ENCODE data around the gene MS4A15.
"Not testable (repeated sequence)": the region's sequence is repeated elsewhere in the genome, so short reads cannot be mapped to it uniquely, and the experiment has no call there.

The MS4A15 gene

DNA sequence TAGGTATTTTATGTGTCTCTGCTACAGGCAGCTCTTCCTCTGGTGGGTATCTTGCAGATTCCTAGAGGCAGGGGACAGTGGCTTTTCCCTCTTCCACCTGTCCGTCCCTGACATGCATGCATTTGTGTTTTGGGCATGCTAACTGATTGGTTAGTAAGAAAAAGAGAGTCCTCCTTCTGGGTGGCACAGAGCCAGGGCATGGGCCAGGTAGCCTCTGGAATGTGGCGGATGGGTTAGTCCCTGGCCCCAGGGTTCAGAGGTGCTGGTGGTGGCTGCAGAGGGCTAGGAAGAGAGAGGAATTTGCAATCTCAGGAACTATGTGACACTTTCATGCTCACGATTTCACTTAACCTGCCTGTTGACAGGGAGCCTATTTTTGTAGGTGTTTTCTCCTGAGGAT lies 5.8 kb upstream of the MS4A15 start:
- Histone ChIP-seq H3K36me3 (ENCODE audit: insufficient read depth, insufficient read length, low read length) (no peaks in the 10 kb centered on the region), H3K9ac (ENCODE audit: insufficient read length, low read depth) (no peak overlapping the region), H3K27me3 (ENCODE audit: insufficient read depth, insufficient read length) (no peaks in the 10 kb centered on the region), H3K4me3 (ENCODE audit: insufficient read length, low read depth) (no peak overlapping the region), H3K9me3 (ENCODE audit: insufficient read depth, low read length) (no peaks in the 10 kb centered on the region), H3K4me1 (ENCODE audit: insufficient read depth, insufficient read length) (no peaks in the 10 kb centered on the region)
- no peak for DNase-seq (ENCODE audit: low read depth, low spot score)
- no peak for TF ChIP-seq YY1 (IDR thresholded peaks at IDR 0.05; ENCODE audit: insufficient read depth, insufficient read length)
- TF ChIP-seq ZNF274 (IDR thresholded peaks at IDR 0.05; ENCODE audit: low read depth, low read length), result no peak
- TF ChIP-seq SUZ12 (IDR thresholded peaks at IDR 0.05; ENCODE audit: extremely low read depth, insufficient read depth, insufficient read length), result no peak

DNA sequence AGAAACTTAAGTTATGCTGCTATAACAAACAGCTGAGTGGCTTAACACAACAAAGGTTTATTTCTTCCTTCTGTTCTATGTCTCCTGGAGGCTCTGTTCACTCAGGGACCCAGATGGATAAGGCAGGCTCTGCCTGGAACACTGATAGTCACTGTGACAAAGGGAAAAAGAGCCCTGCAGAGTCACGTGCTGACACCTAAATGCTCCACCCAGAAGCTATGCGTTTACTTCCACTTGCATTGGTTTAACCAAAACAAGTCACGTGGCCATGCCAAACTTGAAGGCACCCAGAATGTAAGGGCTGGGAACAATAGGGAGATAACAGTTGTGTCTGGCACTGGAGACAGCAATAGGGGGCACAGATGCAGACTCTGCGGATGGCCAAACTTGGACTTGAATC lies 3.4 kb upstream of the MS4A15 start:
- Histone ChIP-seq H3K4me3 (ENCODE audit: insufficient read length, low read depth) (no peak overlapping the region), H3K9me3 (ENCODE audit: insufficient read depth, low read length) (peaks cover 6% of the 10 kb centered on the region; the same call in 1 of the 2 replicates), H3K36me3 (ENCODE audit: insufficient read depth, insufficient read length, low read length) (no peaks in the 10 kb centered on the region), H3K9ac (ENCODE audit: insufficient read length, low read depth) (no peak overlapping the region), H3K4me1 (ENCODE audit: insufficient read depth, insufficient read length) (no peaks in the 10 kb centered on the region), H3K27me3 (ENCODE audit: insufficient read depth, insufficient read length) (no peaks in the 10 kb centered on the region)
- no peak for DNase-seq (ENCODE audit: low read depth, low spot score)
- no peak for TF ChIP-seq SUZ12 (IDR thresholded peaks at IDR 0.05; ENCODE audit: extremely low read depth, insufficient read depth, insufficient read length)
- no peak for TF ChIP-seq ZNF274 (IDR thresholded peaks at IDR 0.05; ENCODE audit: low read depth, low read length)
- no peak for TF ChIP-seq YY1 (IDR thresholded peaks at IDR 0.05; ENCODE audit: insufficient read depth, insufficient read length)

DNA sequence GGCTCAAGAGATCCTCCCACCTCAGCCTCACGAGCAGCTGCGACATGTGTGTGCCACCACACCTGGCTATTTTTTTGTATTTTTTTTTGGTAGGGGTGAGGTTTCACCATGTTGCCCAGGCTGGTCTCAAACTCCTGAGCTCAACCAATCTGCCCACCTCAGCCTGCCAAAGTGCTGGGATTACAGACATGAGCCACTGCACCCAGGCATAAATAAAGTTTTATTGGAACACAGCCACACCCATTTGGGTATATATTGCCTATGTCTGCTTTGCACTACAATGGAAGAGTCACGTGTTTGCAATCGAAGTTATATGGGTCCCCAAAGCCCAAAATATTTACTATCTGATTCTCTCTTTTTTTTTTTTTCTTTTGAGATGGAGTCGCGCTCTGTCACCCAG lies 1.8 kb upstream of the MS4A15 start:
- H3K4me1 ChIP-seq (ENCODE audit: insufficient read depth, insufficient read length), result no peaks in the 10 kb centered on the region
- DNase-seq (ENCODE audit: low read depth, low spot score), result no peak
- H3K9ac ChIP-seq (ENCODE audit: insufficient read length, low read depth), result no peak overlapping the region
- H3K4me3 ChIP-seq (ENCODE audit: insufficient read length, low read depth), result no peak overlapping the region
- H3K27me3 ChIP-seq (ENCODE audit: insufficient read depth, insufficient read length), result no peaks in the 10 kb centered on the region
- TF ChIP-seq ZNF274 (IDR thresholded peaks at IDR 0.05; ENCODE audit: low read depth, low read length) (no peak), SUZ12 (IDR thresholded peaks at IDR 0.05; ENCODE audit: extremely low read depth, insufficient read depth, insufficient read length) (no peak), YY1 (IDR thresholded peaks at IDR 0.05; ENCODE audit: insufficient read depth, insufficient read length) (no peak)
- no peaks in the 10 kb centered on the region for H3K36me3 ChIP-seq (ENCODE audit: insufficient read depth, insufficient read length, low read length)
- peaks cover 6% of the 10 kb centered on the region; the same call in 1 of the 2 replicates for H3K9me3 ChIP-seq (ENCODE audit: insufficient read depth, low read length)

DNA sequence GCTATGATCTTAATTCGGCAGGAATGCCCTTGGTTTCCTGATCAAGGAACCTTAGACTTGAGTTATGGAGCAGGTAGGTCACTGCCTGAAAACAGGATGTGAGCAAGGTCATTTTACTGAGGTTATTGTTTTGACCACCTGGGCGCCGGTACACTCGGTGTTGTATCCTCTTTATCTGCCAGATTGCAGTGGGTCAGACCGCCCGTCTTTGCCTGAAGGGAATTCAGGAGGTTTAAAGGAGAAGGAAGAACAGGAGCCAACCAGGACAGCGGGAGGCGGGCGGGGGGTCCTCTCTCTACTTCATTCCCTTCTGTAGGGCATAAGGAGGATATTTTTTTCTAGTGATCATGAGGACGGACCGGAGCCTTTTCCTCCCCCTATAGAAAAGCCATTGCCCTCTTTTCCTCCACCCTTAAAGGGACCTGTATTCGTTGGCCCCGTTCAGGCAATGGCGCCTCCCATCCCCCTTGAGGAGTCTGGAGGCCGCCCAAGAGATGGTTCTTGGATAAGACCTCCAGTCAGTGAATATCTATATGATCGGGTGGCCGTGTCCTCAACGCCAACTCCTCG lies 649 bp downstream of the MS4A15 start:
- DNase-seq (ENCODE audit: low read depth, low spot score), result no peak
- Histone ChIP-seq H3K36me3 (ENCODE audit: insufficient read depth, insufficient read length, low read length) (no peaks in the 10 kb centered on the region), H3K9me3 (ENCODE audit: insufficient read depth, low read length) (peaks cover 6% of the 10 kb centered on the region; the same call in 1 of the 2 replicates), H3K27me3 (ENCODE audit: insufficient read depth, insufficient read length) (no peaks in the 10 kb centered on the region), H3K9ac (ENCODE audit: insufficient read length, low read depth) (no peak overlapping the region), H3K4me3 (ENCODE audit: insufficient read length, low read depth) (no peak overlapping the region), H3K4me1 (ENCODE audit: insufficient read depth, insufficient read length) (no peaks in the 10 kb centered on the region)
- no peak for TF ChIP-seq ZNF274 (IDR thresholded peaks at IDR 0.05; ENCODE audit: low read depth, low read length)
- TF ChIP-seq SUZ12 (IDR thresholded peaks at IDR 0.05; ENCODE audit: extremely low read depth, insufficient read depth, insufficient read length), result no peak
- no peak for TF ChIP-seq YY1 (IDR thresholded peaks at IDR 0.05; ENCODE audit: insufficient read depth, insufficient read length)

DNA sequence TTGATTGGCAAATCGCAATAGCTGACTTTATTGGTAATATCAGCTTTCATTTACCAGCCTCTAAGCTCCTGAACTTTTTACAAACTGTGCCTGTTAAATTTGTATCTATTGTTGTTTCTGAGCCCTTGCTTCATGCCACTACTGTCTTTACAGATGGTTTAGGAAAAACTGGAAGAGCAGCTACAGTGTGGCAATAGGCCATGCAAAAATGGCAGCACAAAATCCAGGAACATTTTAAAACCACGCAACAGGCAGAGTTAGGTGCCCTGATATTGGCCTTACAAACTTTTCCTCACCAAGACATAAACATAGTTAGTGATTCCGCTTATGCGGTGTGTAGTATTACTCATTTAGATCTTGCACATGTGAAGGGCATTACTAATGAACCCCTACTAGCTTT lies 2.0 kb downstream of the MS4A15 start:
- not testable (repeated sequence) for H3K4me3 ChIP-seq (ENCODE audit: insufficient read length, low read depth); H3K36me3 ChIP-seq (ENCODE audit: insufficient read depth, insufficient read length, low read length); H3K4me1 ChIP-seq (ENCODE audit: insufficient read depth, insufficient read length); DNase-seq (ENCODE audit: low read depth, low spot score); H3K9me3 ChIP-seq (ENCODE audit: insufficient read depth, low read length); H3K27me3 ChIP-seq (ENCODE audit: insufficient read depth, insufficient read length); H3K9ac ChIP-seq (ENCODE audit: insufficient read length, low read depth)

DNA sequence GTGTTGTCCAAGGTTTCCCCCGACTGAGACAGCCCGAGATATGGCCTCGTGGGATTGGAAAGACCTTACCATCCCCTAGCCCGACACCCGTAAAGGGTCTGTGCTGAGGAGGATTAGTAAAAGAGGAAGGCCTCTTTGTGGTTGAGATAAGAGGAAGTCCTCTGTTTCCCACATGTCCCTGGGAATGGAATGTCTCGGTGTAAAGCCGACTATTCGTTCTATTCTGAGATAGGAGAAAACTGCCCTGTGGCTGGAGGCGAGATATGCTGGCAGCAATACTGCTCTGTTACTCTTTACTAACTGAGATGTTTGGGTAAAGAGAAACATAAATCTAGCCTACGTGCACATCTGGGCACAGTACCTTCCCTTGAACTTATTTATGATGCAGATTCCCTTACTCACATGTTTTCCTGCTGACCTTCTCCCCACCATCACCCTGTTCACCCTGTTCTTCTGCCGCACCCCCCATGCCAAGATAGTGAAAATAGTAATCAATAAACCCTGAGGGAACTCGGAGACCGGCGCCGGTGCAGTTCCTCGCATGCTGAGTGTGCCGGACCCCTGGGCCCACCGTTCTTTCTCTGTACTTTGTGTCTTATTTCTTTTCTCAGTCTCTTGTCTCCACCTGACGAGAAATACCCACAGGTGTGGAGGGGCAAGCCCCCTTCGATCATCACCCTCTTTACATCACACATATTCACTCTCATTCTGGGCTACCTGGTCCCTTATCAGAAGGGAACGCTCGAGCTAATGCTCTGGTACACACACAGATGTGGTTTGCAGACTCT lies 3.0 kb downstream of the MS4A15 start:
- not testable (repeated sequence) for H3K9me3 ChIP-seq (ENCODE audit: insufficient read depth, low read length); H3K4me3 ChIP-seq (ENCODE audit: insufficient read length, low read depth); H3K36me3 ChIP-seq (ENCODE audit: insufficient read depth, insufficient read length, low read length); DNase-seq (ENCODE audit: low read depth, low spot score); H3K4me1 ChIP-seq (ENCODE audit: insufficient read depth, insufficient read length); H3K9ac ChIP-seq (ENCODE audit: insufficient read length, low read depth); H3K27me3 ChIP-seq (ENCODE audit: insufficient read depth, insufficient read length)

DNA sequence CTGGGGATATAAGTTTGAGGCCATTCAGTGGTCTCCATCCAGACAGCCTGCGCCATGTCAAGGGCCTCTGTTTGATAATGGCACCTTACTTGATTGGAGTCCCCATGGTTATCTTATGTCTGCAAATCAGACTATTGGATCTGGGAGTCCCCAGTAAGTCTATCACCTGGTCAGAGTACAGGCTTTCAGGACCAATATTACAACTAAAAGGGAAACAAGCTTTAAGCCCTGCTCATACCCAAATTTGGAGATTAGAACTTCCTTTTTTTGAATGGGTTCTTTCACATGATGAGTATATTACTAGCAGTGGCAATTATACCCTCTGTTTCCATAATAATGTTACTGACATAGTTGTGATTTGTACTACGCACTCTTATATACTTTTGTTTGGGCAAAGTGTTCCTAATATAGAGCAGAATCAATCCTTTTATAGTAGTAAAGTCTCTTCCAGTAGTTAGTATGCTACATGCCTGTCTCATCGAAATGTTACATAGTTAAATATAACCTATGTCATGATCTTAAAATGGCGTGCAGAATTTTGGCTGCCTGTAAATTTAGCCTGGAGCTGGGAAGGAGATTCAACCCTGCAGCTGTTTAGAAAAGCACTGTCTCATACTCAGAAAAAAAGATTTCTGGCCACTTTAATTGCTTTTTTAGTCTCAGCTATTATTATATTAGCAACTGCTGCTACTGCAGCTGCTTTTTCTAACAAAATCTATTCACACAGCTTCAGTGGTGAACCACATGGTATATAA lies 4.9 kb downstream of the MS4A15 start:
- Histone ChIP-seq H3K4me1 (ENCODE audit: insufficient read depth, insufficient read length) (no peaks in the 10 kb centered on the region), H3K9ac (ENCODE audit: insufficient read length, low read depth) (no peak overlapping the region), H3K9me3 (ENCODE audit: insufficient read depth, low read length) (peaks cover 6% of the 10 kb centered on the region; the same call in 1 of the 2 replicates), H3K36me3 (ENCODE audit: insufficient read depth, insufficient read length, low read length) (no peaks in the 10 kb centered on the region), H3K27me3 (ENCODE audit: insufficient read depth, insufficient read length) (no peaks in the 10 kb centered on the region), H3K4me3 (ENCODE audit: insufficient read length, low read depth) (no peak overlapping the region)
- TF ChIP-seq YY1 (IDR thresholded peaks at IDR 0.05; ENCODE audit: insufficient read depth, insufficient read length), result no peak
- DNase-seq (ENCODE audit: low read depth, low spot score), result no peak
